ENCODE results near the gene PPP1R9A.

The PPP1R9A gene

DNA sequence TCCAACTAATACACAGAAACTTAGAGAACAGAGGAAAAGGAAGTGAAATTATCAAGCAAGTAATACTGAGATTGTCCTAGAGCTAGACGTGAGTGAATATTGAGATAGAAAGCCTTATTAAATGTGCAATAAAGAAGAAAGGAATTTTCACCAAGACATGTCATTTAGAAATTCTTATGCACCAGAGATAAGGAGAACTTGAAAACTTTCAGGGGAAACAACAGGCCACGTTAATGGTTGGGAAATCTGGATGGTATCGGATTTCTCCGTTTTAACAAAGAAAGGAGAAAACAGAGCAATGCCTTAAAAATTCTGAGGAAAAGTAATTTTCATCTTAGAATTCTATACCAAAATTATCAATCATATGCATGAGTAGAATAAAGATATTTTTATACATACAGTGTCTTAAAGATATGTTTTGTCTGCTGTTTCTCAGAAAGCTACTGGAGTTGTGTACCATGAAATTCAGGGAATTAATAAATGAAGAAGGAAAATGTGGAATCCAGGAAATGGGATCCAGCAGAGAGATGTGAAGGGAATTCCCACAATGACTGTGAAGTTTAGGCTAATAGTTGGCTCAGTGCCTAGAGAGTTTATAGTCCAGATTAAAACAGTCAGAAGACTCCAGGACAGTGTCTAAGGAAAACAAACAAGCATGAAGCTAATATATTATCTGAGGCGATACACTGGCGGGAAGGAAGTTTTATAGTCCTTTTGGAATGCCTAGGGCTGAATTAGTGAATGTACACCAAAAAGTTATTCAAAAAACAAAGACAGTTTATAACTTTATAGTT, 159.5 kb downstream of the PPP1R9A start:
- Histone ChIP-seq H3K36me3 (replicated peaks) (no peaks in the 10 kb centered on the region), H3K27ac (peak overlapping the region; percentile 43), H3K4me3 (ENCODE audit: low read depth, low read length) (no peak overlapping the region), H3K27me3 (replicated peaks) (no peaks in the 10 kb centered on the region)
- TF ChIP-seq, protein P1, sequence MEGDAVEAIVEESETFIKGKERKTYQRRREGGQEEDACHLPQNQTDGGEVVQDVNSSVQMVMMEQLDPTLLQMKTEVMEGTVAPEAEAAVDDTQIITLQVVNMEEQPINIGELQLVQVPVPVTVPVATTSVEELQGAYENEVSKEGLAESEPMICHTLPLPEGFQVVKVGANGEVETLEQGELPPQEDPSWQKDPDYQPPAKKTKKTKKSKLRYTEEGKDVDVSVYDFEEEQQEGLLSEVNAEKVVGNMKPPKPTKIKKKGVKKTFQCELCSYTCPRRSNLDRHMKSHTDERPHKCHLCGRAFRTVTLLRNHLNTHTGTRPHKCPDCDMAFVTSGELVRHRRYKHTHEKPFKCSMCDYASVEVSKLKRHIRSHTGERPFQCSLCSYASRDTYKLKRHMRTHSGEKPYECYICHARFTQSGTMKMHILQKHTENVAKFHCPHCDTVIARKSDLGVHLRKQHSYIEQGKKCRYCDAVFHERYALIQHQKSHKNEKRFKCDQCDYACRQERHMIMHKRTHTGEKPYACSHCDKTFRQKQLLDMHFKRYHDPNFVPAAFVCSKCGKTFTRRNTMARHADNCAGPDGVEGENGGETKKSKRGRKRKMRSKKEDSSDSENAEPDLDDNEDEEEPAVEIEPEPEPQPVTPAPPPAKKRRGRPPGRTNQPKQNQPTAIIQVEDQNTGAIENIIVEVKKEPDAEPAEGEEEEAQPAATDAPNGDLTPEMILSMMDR (IDR thresholded peaks at IDR 0.05; ENCODE audit: low read depth, low read length, missing control alignments), result no peak
- peak; percentile 63 for DNase-seq
- in situ Hi-C loops (cut with HindIII; ENCODE audit: low pct_ligation_motif_present, low sequenced_read_pairs), result no loop called here

DNA sequence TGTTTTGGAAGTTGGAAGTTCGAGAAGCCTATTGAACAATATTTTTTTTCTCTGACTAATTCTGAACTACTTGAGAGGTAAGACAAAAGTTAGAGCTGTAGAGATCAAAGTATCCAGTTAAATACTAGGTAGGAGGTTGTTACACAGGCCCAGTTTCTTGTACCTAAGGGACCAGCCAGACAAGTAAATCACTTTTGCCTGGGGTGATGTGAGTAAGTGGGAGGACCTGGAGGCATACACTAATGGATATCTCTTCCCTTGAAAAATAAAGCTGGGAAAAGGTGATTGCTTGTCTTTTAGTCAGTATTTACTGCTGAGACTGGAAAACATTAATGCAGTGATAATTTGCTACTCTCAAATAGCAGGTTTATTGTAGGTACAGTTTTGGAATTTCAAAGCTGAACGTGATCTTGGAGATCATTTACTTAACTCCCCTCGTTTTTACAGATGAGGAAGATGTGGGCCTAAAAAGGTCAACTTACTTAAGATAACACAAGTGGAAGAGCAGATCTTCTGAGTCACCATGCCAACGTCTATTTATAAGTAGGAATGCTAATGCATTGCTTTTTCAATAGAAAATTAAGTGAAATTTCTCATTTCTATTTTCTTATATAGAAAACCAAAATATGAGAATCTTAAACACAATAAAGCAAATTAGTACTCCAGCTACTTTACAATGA, 181.3 kb downstream of the PPP1R9A start:
- no peak overlapping the region for H3K4me3 ChIP-seq (ENCODE audit: low read depth, low read length)
- no peak overlapping the region for H3K27ac ChIP-seq
- in situ Hi-C loops (cut with HindIII; ENCODE audit: low pct_ligation_motif_present, low sequenced_read_pairs), result no loop called here
- no peak for DNase-seq
- H3K27me3 ChIP-seq (replicated peaks), result no peaks in the 10 kb centered on the region
- H3K36me3 ChIP-seq (replicated peaks), result no peaks in the 10 kb centered on the region
- TF ChIP-seq, protein P1 (IDR thresholded peaks at IDR 0.05; ENCODE audit: low read depth, low read length, missing control alignments), result no peak

DNA sequence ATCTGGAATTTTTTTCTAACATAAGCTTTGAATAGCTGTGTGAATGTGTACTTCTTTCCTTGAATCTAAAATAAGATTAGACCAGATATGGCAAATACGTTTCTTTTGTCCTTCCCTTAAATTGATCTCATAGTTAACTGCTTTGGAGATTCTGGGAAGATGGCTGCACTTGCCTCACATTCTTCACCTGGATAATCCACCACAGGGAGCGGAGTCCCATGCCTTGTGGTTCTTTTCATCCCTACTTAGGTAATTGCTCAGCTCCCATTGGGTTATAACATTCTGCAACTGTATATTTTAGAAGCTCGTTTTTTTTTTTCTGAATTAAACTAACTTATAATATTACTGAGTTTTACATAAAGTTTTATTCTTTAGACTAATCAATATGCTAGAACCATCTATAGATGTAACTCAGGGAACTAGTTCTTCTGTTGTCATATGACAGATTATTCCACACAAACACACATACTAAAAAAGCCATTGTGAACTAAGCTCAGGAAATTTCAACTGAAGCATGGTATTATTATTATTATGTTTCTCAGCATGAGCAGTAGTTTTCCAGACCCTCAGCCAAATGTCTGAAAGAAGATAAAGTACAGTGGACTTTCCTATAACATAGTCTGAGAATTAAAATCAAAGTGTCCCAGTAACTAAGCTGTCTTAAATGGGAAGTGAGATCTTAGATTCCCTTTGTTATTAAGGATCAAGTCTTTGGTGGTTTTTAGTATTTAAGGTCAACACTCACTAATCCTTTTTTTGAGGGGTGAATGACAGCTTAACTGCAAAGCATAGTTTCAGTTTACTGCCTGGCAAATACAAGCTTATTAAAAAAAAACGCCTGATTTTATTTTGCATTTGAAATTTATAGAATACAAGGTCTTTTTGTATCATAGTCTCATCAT, 182.3 kb downstream of the PPP1R9A start:
- TF ChIP-seq, protein P1 (IDR thresholded peaks at IDR 0.05; ENCODE audit: low read depth, low read length, missing control alignments), result no peak
- H3K4me3 ChIP-seq (ENCODE audit: low read depth, low read length), result no peak overlapping the region
- no peak for DNase-seq
- no peaks in the 10 kb centered on the region for H3K36me3 ChIP-seq (replicated peaks)
- H3K27me3 ChIP-seq (replicated peaks), result no peaks in the 10 kb centered on the region
- in situ Hi-C loops (cut with HindIII; ENCODE audit: low pct_ligation_motif_present, low sequenced_read_pairs), result no loop called here
- H3K27ac ChIP-seq, result no peak overlapping the region

DNA sequence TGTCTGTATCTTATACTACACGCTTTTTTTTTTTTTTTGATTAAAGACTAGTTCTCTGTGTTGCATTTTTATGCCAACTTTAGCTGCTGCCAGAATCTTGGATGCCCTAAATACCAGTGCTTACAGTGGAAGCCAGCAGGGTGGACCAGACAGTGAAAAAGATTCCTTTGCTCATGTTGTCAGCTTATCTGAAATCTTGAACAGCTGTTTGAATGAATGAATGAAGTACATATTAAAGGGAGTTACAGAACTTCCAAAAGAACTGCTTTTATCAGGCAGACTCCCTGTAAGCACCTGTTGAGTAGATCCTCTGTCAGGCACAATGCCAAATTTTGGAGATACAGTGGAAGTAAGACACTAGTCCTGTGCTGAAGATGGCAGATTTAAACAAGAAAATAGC, 184.9 kb downstream of the PPP1R9A start:
- TF ChIP-seq, protein P1 (IDR thresholded peaks at IDR 0.05; ENCODE audit: low read depth, low read length, missing control alignments), result no peak
- no peaks in the 10 kb centered on the region for H3K36me3 ChIP-seq (replicated peaks)
- no peak overlapping the region for H3K4me3 ChIP-seq (ENCODE audit: low read depth, low read length)
- no peak for DNase-seq
- H3K27me3 ChIP-seq (replicated peaks), result no peaks in the 10 kb centered on the region
- H3K27ac ChIP-seq, result no peak overlapping the region
- in situ Hi-C loops (cut with HindIII; ENCODE audit: low pct_ligation_motif_present, low sequenced_read_pairs), result no loop called here

DNA sequence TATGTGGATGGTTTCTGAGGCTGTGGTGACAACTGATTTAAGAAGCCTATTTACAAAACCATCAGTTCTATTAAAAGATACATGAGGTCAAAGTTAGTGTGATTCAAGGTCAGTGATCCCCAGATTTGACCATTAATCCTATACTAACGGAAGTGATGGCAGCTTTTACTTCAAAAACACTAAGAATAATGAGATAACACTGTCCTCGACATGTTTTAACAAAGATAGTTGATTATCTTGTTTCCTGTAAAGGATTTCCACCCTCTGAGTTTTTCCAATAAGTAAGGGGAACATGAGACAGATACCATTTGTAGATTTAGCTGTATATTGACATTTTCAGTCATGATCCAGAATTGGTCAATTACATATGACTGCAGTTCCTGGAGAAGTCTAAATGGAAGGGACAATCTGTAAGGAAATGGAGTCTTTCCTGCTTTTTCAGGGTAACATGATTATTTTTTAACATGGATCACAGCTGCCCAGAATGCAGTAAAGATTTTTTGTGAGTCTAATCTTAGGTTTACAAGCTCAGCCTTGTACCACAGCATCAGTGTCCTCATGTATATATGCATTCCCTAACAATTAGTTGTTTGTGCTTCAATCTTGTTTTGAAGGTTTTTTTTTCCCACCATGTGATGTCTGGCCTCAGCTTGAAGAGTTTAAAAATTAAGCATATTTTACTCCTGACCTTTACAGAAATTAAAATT, 188.0 kb downstream of the PPP1R9A start:
- Histone ChIP-seq H3K4me3 (ENCODE audit: low read depth, low read length) (no peak overlapping the region), H3K36me3 (replicated peaks) (no peaks in the 10 kb centered on the region), H3K27ac (no peak overlapping the region), H3K27me3 (replicated peaks) (no peaks in the 10 kb centered on the region)
- no peak for DNase-seq
- in situ Hi-C loops (cut with HindIII; ENCODE audit: low pct_ligation_motif_present, low sequenced_read_pairs), result no loop called here
- TF ChIP-seq, protein P1 (IDR thresholded peaks at IDR 0.05; ENCODE audit: low read depth, low read length, missing control alignments), result no peak

Data from brain microvascular endothelial cell (primary cell).